H1 (cell line): ENCODE results near the gene TOP2B. TPM values are rescaled to one million over a fixed set of nuclear protein-coding genes. Genes with fewer than 3 reads are reported as not detected.

Experiments used
- FOSL1 ChIP-seq: IDR thresholded peaks from 2 replicates; pipeline ENCODE4 v1.6.1; 2011; ENCODE audit warnings: mild to moderate bottlenecking, low read depth, low read length, moderate library complexity; ENCODE audit not compliant: insufficient read depth
- SIN3A ChIP-seq, 2 experiments: IDR thresholded peaks in 1 of 2; conservative IDR thresholded peaks in 1 of 2; 2 replicates each; pipeline ENCODE4 v1.6.1; 2011 to 2012; ENCODE audit warnings: low read length in 2 of 2, improper control_type of control experiment in 1 of 2, low read depth in 1 of 2, mild to moderate bottlenecking in 1 of 2
- polyA plus RNA-seq, 7 experiments: library from polyadenylated mRNA; depleted of rRNA in 3 of 7; stranded (reverse) in 5 of 7; unstranded in 2 of 7; fragments of >200 nt in 5 of 7; fragments of 200-250 nt in 2 of 7; gene quantifications; 1 replicate in 5 of 7; 2 replicates in 1 of 7; 4 replicates in 1 of 7; pipeline versions ENCODE4 v1.2.1 to v1.2.3, GENCODE V29; 2011 to 2013; ENCODE audit warnings: missing spikeins in 2 of 7, mixed read lengths in 2 of 7
- total RNA-seq: library from RNA; stranded (reverse); fragmentation: NEBNext Ultra II Directional; extraction: Animal tissue kit (Norgen Biotek cat#: 25700); gene quantifications from 2 replicates; pipeline ENCODE4 v1.2.1, GENCODE V29; 2021

Gene TOP2B
- total and polyA plus RNA-seq, 2 of the 8 experiments (the other 6 are each of a cell fraction or from before 2014, with no cell fraction given): 34.9 to 206 TPM

DNA sequence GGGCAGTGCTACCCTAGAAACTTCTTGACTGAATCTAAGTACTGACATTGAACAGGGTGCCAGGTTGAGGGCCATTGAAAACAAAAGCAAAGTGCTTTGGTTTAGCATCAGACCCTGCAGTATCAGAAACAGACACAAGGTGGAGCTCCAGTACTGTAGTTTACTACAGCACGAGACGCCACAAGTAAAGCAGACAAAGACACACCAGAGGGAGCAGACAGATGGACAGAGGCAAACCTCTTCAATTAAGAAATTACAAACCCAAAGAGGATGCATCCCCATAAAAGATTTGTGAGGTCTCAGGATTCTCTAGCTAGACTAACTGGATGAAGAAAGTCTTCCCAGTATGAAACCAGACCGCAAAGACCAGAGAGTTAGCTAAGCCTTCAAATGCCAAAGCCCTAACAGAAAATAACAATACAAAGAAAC, 16.6 kb downstream of the TOP2B start (continued):
- no peak for TF ChIP-seq FOSL1
- no peak; a peak in 1 of 4 replicates for TF ChIP-seq SIN3A (conservative IDR thresholded peaks at IDR 0.05 in 1 of 2, IDR thresholded peaks at IDR 0.05 in 1 of 2; ENCODE audit: low read depth in 1 of 2, low read length in 2 of 2)
